OCI-LY7 (cell line): ENCODE results near the gene WNT6.

Experiments used
- CTCF ChIP-seq: fragments of 200-600 bp; sonication (generic); conservative IDR thresholded peaks from 2 replicates; pipeline ENCODE4 v1.5.1; 2014; ENCODE audit warnings: mild to moderate bottlenecking, antibody characterized with exemption, low read length, moderate library complexity, mixed read lengths
- EZH2phosphoT487 ChIP-seq: fragments of 200-600 bp; sonication (generic); IDR thresholded peaks from 2 replicates; pipeline ENCODE4 v1.6.1; 2018; ENCODE audit warnings: low read depth, borderline replicate concordance, mild to moderate bottlenecking, mixed run types, antibody characterized with exemption, low read length, moderate library complexity, mixed read lengths

DNA sequence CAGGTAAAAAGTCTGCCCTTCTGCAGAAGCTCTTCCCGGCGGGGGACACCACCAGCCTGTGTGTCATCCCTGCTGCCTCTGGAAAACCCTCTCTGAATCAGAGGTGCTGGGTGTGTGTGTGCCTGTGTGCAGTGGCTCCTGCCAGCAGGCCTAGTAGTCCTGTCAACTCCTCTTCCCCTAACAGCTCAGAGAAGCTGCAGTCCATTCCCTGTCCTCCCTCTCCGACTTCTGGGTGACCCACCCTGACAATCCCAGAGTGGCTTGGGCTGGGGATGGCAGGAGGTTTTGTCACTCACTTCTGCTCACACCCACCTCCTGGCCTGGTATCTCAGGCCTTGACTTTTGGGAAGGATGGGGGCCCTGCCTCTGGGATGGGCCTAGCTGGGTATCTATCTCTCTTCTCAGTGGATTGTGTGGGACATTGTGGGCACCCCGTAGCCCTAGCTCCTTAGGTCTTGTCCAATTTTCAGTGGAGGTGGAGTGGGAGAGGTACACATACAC, 23.3 kb downstream of the WNT6 start:
- TF ChIP-seq CTCF, result no peak
- TF ChIP-seq EZH2phosphoT487, result no peak
